ENCODE results near the gene ATP8A1. TPM values are rescaled to one million over a fixed set of nuclear protein-coding genes. Genes with fewer than 3 reads are reported as not detected.
"Not testable (repeated sequence)": the region's sequence is repeated elsewhere in the genome, so short reads cannot be mapped to it uniquely, and the experiment has no call there.

The ATP8A1 gene
- polyA plus RNA-seq, 4 donors, result 5.1 to 90.1 (median 9.4) TPM

- H3K4me3 ChIP-seq (ENCODE audit: low read depth in 1 of 3, low read length in 3 of 3), result no peak overlapping the region
- DNase-seq, result no peak
- no peak for FAIRE-seq
- no peak overlapping the region for H3K27ac ChIP-seq (ENCODE audit: low read depth in 1 of 3, low read length in 2 of 3)
- peaks cover 0 to 11% (median 0%) of the 10 kb centered on the region in 3 donors for H3K36me3 ChIP-seq (ENCODE audit: control insufficient read depth in 3 of 3, insufficient read depth in 2 of 3, low read depth in 1 of 3, low read length in 3 of 3)
- H3K27me3 ChIP-seq (ENCODE audit: control insufficient read depth in 3 of 3, insufficient read depth in 3 of 3, low read length in 3 of 3), result no peaks in the 10 kb centered on the region
- H3K4me1 ChIP-seq (ENCODE audit: control insufficient read depth in 3 of 3, insufficient read depth in 2 of 3, low read depth in 1 of 3, low read length in 2 of 3), result peaks cover 0 to 4% (median 0%) of the 10 kb centered on the region in 3 donors
- WGBS, 3 donors, result 64 to 72% (median 70%) methylated on average over 2 of the region's 2 CpGs
- H3K9me3 ChIP-seq (ENCODE audit: control insufficient read depth in 2 of 2, insufficient read depth in 1 of 2, low read depth in 1 of 2, low read length in 1 of 2), result peaks cover 0 to 4% of the 10 kb centered on the region in 2 donors
Observed at GRCh38 chr4:42466273-42466844, 190.5 kb downstream of the ATP8A1 start.

GRCh38 chr4:42464550-42465094 lies 192.3 kb downstream of the ATP8A1 start:
- FAIRE-seq (no peak), DNase-seq (no peak)
- WGBS, 3 donors, result 91 to 96% (median 92%) methylated on average over 8 of the region's 8 CpGs
- Histone ChIP-seq H3K27ac (ENCODE audit: low read depth in 1 of 3, low read length in 2 of 3) (no peak overlapping the region), H3K4me3 (ENCODE audit: low read depth in 1 of 3, low read length in 3 of 3) (no peak overlapping the region), H3K4me1 (ENCODE audit: control insufficient read depth in 3 of 3, insufficient read depth in 2 of 3, low read depth in 1 of 3, low read length in 2 of 3) (peaks cover 0 to 4% (median 0%) of the 10 kb centered on the region in 3 donors), H3K9me3 (ENCODE audit: control insufficient read depth in 2 of 2, insufficient read depth in 1 of 2, low read depth in 1 of 2, low read length in 1 of 2) (peaks cover 0 to 4% of the 10 kb centered on the region in 2 donors), H3K27me3 (ENCODE audit: control insufficient read depth in 3 of 3, insufficient read depth in 3 of 3, low read length in 3 of 3) (no peaks in the 10 kb centered on the region), H3K36me3 (ENCODE audit: control insufficient read depth in 3 of 3, insufficient read depth in 2 of 3, low read depth in 1 of 3, low read length in 3 of 3) (peaks cover 0 to 11% (median 0%) of the 10 kb centered on the region in 3 donors)

- not testable (repeated sequence) for H3K27me3 ChIP-seq (ENCODE audit: control insufficient read depth in 3 of 3, insufficient read depth in 3 of 3, low read length in 3 of 3); H3K4me1 ChIP-seq (ENCODE audit: control insufficient read depth in 3 of 3, insufficient read depth in 2 of 3, low read depth in 1 of 3, low read length in 2 of 3); H3K27ac ChIP-seq (ENCODE audit: low read depth in 1 of 3, low read length in 2 of 3); H3K4me3 ChIP-seq (ENCODE audit: low read depth in 1 of 3, low read length in 3 of 3); DNase-seq; FAIRE-seq; H3K9me3 ChIP-seq (ENCODE audit: control insufficient read depth in 2 of 2, insufficient read depth in 1 of 2, low read depth in 1 of 2, low read length in 1 of 2)
- H3K36me3 ChIP-seq (ENCODE audit: control insufficient read depth in 3 of 3, insufficient read depth in 2 of 3, low read depth in 1 of 3, low read length in 3 of 3), result peaks cover 0 to 11% (median 0%) of the 10 kb centered on the region in 3 donors
- WGBS, 3 donors, result 80 to 94% (median 83%) methylated on average over 1 of the region's 1 CpG
Observed at GRCh38 chr4:42461216-42461615, 195.7 kb downstream of the ATP8A1 start.

GRCh38 chr4:42460043-42460442 lies 196.9 kb downstream of the ATP8A1 start:
- 13 to 66% (median 19%) methylated on average over 4 of the region's 4 CpGs for WGBS, 3 donors
- Histone ChIP-seq H3K27ac (ENCODE audit: low read depth in 1 of 3, low read length in 2 of 3) (no peak overlapping the region), H3K36me3 (ENCODE audit: control insufficient read depth in 3 of 3, insufficient read depth in 2 of 3, low read depth in 1 of 3, low read length in 3 of 3) (peaks cover 0 to 11% (median 0%) of the 10 kb centered on the region in 3 donors), H3K9me3 (ENCODE audit: control insufficient read depth in 2 of 2, insufficient read depth in 1 of 2, low read depth in 1 of 2, low read length in 1 of 2) (peaks cover 0 to 4% of the 10 kb centered on the region in 2 donors), H3K4me3 (ENCODE audit: low read depth in 1 of 3, low read length in 3 of 3) (no peak overlapping the region), H3K4me1 (ENCODE audit: control insufficient read depth in 3 of 3, insufficient read depth in 2 of 3, low read depth in 1 of 3, low read length in 2 of 3) (peaks cover 0 to 4% (median 4%) of the 10 kb centered on the region in 3 donors), H3K27me3 (ENCODE audit: control insufficient read depth in 3 of 3, insufficient read depth in 3 of 3, low read length in 3 of 3) (no peaks in the 10 kb centered on the region)
- DNase-seq, result peak; percentile 60 to 69
- FAIRE-seq, result no peak

- H3K27me3 ChIP-seq (ENCODE audit: control insufficient read depth in 3 of 3, insufficient read depth in 3 of 3, low read length in 3 of 3), result no peaks in the 10 kb centered on the region
- peaks cover 0 to 4% of the 10 kb centered on the region in 2 donors for H3K9me3 ChIP-seq (ENCODE audit: control insufficient read depth in 2 of 2, insufficient read depth in 1 of 2, low read depth in 1 of 2, low read length in 1 of 2)
- 62 to 83% (median 69%) methylated on average over 3 of the region's 3 CpGs for WGBS, 3 donors
- peaks cover 0 to 8% (median 0%) of the 10 kb centered on the region in 3 donors for H3K36me3 ChIP-seq (ENCODE audit: control insufficient read depth in 3 of 3, insufficient read depth in 2 of 3, low read depth in 1 of 3, low read length in 3 of 3)
- no peak overlapping the region for H3K4me3 ChIP-seq (ENCODE audit: low read depth in 1 of 3, low read length in 3 of 3)
- FAIRE-seq, result no peak
- no peak for DNase-seq
- H3K27ac ChIP-seq (ENCODE audit: low read depth in 1 of 3, low read length in 2 of 3), result no peak overlapping the region
- peaks cover 0 to 4% (median 4%) of the 10 kb centered on the region in 3 donors for H3K4me1 ChIP-seq (ENCODE audit: control insufficient read depth in 3 of 3, insufficient read depth in 2 of 3, low read depth in 1 of 3, low read length in 2 of 3)
Observed at GRCh38 chr4:42458657-42459056, 198.2 kb downstream of the ATP8A1 start.

GRCh38 chr4:42454755-42455420 lies 202.0 kb downstream of the ATP8A1 start:
- no peak for DNase-seq
- Histone ChIP-seq H3K9me3 (ENCODE audit: control insufficient read depth in 2 of 2, insufficient read depth in 1 of 2, low read depth in 1 of 2, low read length in 1 of 2) (no peaks in the 10 kb centered on the region), H3K27me3 (ENCODE audit: control insufficient read depth in 3 of 3, insufficient read depth in 3 of 3, low read length in 3 of 3) (no peaks in the 10 kb centered on the region), H3K4me3 (ENCODE audit: low read depth in 1 of 3, low read length in 3 of 3) (no peak overlapping the region), H3K27ac (ENCODE audit: low read depth in 1 of 3, low read length in 2 of 3) (no peak overlapping the region), H3K36me3 (ENCODE audit: control insufficient read depth in 3 of 3, insufficient read depth in 2 of 3, low read depth in 1 of 3, low read length in 3 of 3) (peaks cover 0 to 6% (median 2%) of the 10 kb centered on the region in 3 donors), H3K4me1 (ENCODE audit: control insufficient read depth in 3 of 3, insufficient read depth in 2 of 3, low read depth in 1 of 3, low read length in 2 of 3) (peaks cover 0 to 6% (median 4%) of the 10 kb centered on the region in 3 donors)
- FAIRE-seq, result no peak
- 89 to 90% (median 89%) methylated on average over 2 of the region's 2 CpGs for WGBS, 3 donors

- H3K9me3 ChIP-seq (ENCODE audit: control insufficient read depth in 2 of 2, insufficient read depth in 1 of 2, low read depth in 1 of 2, low read length in 1 of 2), result no peaks in the 10 kb centered on the region
- H3K36me3 ChIP-seq (ENCODE audit: control insufficient read depth in 3 of 3, insufficient read depth in 2 of 3, low read depth in 1 of 3, low read length in 3 of 3), result peaks cover 0 to 6% (median 2%) of the 10 kb centered on the region in 3 donors
- no peak overlapping the region for H3K27ac ChIP-seq (ENCODE audit: low read depth in 1 of 3, low read length in 2 of 3)
- H3K27me3 ChIP-seq (ENCODE audit: control insufficient read depth in 3 of 3, insufficient read depth in 3 of 3, low read length in 3 of 3), result no peaks in the 10 kb centered on the region
- peaks cover 0 to 6% (median 2%) of the 10 kb centered on the region in 3 donors for H3K4me1 ChIP-seq (ENCODE audit: control insufficient read depth in 3 of 3, insufficient read depth in 2 of 3, low read depth in 1 of 3, low read length in 2 of 3)
- FAIRE-seq (no peak), DNase-seq (no peak)
- 84 to 97% (median 89%) methylated on average over 1 of the region's 1 CpG for WGBS, 3 donors
- H3K4me3 ChIP-seq (ENCODE audit: low read depth in 1 of 3, low read length in 3 of 3), result no peak overlapping the region
Observed at GRCh38 chr4:42453612-42454011, 203.3 kb downstream of the ATP8A1 start.

- FAIRE-seq, result no peak
- H3K9me3 ChIP-seq (ENCODE audit: control insufficient read depth in 2 of 2, insufficient read depth in 1 of 2, low read depth in 1 of 2, low read length in 1 of 2), result no peaks in the 10 kb centered on the region
- H3K4me3 ChIP-seq (ENCODE audit: low read depth in 1 of 3, low read length in 3 of 3), result no peak overlapping the region
- peaks cover 0 to 6% (median 2%) of the 10 kb centered on the region in 3 donors for H3K36me3 ChIP-seq (ENCODE audit: control insufficient read depth in 3 of 3, insufficient read depth in 2 of 3, low read depth in 1 of 3, low read length in 3 of 3)
- WGBS, 3 donors, result 37 to 61% (median 55%) methylated on average over 3 of the region's 3 CpGs
- no peak overlapping the region for H3K27ac ChIP-seq (ENCODE audit: low read depth in 1 of 3, low read length in 2 of 3)
- H3K27me3 ChIP-seq (ENCODE audit: control insufficient read depth in 3 of 3, insufficient read depth in 3 of 3, low read length in 3 of 3), result no peaks in the 10 kb centered on the region
- peaks cover 0 to 6% (median 0%) of the 10 kb centered on the region in 3 donors for H3K4me1 ChIP-seq (ENCODE audit: control insufficient read depth in 3 of 3, insufficient read depth in 2 of 3, low read depth in 1 of 3, low read length in 2 of 3)
- peak; percentile 36 to 44 for DNase-seq
Observed at GRCh38 chr4:42452823-42453222, 204.1 kb downstream of the ATP8A1 start.
